GM21447 (cell line): ENCODE data around the gene UGT3A2.

Experiments
- ATAC-seq: cut with Tn5 transposase; IDR thresholded peaks from one replicate; pipeline ENCODE4 v1.9.1; 2021; ENCODE audit not compliant: unreplicated experiment

Gene UGT3A2

DNA sequence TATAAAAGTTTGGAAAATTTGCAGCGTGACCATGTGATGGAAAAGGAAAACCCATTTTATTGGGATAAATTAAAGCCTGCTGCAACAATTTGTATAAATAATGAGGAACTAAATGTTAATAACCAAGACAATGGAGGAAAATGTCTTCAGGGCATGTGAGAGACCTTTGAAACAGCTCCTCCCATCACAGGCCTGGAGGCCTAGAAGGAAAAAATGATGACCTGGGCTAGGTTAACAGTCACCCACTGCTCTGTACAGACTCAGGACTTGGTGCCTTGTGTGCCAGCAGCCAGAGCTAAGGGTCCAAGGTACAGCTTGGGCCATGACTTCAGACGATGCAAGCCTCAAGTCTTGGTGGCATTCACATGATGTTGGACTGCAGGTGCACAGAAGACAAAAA lies 53.5 kb downstream of the UGT3A2 start:
- ATAC-seq: no peak

- no peak for ATAC-seq
These were observed 57.0 kb downstream of the UGT3A2 start for GRCh38 chr5:36009698-36010097.

DNA sequence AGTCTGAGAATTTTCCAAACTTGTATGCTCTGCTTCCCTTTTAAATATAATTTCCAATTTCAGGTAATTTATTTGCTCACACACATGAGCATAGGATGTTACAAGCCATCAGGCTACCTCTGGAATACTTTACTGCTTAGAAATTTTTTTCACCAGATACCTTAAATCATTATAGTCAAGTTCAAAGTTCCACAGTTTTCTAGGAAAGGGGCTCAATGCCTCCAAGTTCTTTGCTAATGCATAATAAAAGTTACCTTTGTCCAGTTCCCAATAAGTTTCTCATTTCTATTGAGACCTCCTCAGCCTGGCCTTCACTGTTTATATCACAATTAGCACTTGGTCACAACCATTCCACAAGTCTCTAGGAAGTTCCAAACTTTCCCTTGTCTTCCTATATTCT lies 59.3 kb downstream of the UGT3A2 start:
- ATAC-seq: no peak

DNA sequence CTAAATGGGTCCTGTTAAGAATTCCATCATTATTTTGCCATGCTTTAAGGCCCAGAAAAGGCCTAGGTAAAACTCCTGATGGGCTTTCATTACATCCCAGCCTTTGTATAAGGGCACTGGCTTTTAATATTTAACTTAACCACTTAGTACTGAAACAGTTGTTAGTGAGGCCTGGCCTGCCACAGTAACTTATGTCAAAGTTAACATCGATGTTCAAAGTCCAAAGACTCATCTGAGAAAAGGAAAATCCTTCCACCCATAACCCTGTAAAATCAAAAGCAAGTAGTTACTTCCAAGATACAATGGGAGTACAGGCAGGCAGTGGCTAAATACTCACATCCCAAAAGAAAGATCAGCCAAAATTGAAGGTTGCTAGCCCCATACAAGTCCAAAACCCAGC lies 60.5 kb downstream of the UGT3A2 start:
- ATAC-seq: no peak

DNA sequence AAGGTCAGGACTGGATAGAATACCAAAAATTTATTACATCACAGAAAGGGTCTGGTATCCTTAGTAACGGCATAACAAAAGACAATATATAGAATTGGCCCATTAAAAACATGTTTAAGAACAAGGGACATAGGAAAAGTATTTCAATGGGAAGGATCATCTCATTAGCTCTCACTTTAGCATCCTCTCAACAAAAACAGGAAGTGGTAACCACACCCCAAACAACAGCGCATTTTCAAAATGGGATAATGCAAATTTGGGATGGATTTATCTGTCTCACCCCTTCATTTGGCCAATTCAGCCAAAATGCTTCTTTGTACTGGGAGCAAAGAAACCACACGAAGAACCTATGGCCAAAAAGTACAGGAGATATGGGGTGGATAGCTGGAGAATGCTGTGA lies 65.7 kb downstream of the UGT3A2 start:
- ATAC-seq: no peak

- no peak for ATAC-seq
These were observed 67.1 kb downstream of the UGT3A2 start for GRCh38 chr5:35999547-35999946.

- ATAC-seq: no peak
These were observed 70.6 kb downstream of the UGT3A2 start for GRCh38 chr5:35996076-35996475.

- no peak for ATAC-seq
These were observed 75.6 kb downstream of the UGT3A2 start, which contains the start of gene UGT3A1 for GRCh38 chr5:35990941-35991611. Gene UGT3A1 (minus strand): TSS chr5:35991390. CDS start chr5:35991240, 150 bp downstream.

- no peak for ATAC-seq
These were observed 76.2 kb downstream of the UGT3A2 start for GRCh38 chr5:35990520-35990919.

DNA sequence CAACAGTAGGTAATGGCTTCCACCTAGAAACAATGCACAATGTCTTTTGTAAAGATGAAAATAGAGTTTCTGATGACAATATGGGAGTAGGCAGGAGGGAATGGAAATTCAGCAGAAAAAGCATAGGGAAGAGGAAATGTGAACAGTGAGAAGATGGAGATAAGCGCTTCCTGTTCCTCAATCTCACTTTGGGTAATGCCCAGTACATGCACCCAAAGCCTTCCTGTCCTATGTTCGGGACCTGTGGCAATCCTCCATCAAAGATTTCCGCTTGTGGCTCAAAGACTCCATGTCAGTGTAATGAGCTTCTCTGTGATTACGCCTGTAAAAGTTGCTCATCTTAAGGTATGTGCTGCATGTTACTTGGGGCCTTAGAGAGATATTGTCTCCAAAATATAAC lies 78.2 kb downstream of the UGT3A2 start:
- ATAC-seq: no peak

DNA sequence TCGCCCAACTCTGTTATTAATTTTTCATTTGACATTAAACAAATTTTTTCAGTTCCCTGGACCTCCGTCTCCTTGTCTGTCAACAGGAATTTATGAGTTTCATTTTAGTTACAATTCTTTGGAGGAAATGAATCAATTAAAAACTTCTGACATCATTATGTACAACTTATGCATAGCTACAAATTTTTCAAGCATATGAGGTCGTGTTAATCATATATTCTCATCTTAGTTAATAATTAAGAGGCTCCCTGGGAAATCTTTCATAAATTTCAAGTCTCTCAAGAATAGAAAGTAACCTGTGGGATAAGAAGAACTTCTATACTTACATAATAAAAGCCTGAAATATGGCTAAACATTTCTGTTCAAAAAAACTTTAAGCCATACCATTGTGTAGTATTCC lies 78.9 kb downstream of the UGT3A2 start:
- no peak for ATAC-seq
